Measurements from ENCODE around the gene PSME3IP1.

DNA sequence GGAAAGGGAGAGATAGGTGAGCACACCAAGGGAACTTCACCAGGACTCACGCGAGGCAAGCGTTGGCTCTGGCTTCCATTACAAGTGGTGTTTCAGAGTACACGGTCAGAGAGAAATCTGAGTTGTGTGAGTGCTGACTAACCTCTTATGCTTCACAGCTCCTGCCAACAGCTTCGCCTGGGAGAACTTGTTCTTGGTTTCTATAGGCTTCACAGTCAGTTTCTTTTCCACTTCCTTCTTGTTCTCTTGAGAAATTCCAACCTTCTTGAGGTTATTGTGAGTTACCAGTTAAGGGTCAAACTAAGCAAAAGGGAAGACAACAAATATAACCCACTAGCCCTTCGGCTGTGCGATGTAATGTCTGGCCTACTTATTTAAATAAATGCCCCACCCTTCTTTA, 18.9 kb downstream of the PSME3IP1 start:
- TF ChIP-seq, protein P1, sequence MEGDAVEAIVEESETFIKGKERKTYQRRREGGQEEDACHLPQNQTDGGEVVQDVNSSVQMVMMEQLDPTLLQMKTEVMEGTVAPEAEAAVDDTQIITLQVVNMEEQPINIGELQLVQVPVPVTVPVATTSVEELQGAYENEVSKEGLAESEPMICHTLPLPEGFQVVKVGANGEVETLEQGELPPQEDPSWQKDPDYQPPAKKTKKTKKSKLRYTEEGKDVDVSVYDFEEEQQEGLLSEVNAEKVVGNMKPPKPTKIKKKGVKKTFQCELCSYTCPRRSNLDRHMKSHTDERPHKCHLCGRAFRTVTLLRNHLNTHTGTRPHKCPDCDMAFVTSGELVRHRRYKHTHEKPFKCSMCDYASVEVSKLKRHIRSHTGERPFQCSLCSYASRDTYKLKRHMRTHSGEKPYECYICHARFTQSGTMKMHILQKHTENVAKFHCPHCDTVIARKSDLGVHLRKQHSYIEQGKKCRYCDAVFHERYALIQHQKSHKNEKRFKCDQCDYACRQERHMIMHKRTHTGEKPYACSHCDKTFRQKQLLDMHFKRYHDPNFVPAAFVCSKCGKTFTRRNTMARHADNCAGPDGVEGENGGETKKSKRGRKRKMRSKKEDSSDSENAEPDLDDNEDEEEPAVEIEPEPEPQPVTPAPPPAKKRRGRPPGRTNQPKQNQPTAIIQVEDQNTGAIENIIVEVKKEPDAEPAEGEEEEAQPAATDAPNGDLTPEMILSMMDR (IDR thresholded peaks at IDR 0.05): no peak
- no peak for TF ChIP-seq ZFX (IDR thresholded peaks at IDR 0.05; ENCODE audit: borderline replicate concordance)
